Measurements from ENCODE around the gene NTN4. TPM values are rescaled to one million over a fixed set of nuclear protein-coding genes. Genes with fewer than 3 reads are reported as not detected.
"Not testable (repeated sequence)": the region's sequence is repeated elsewhere in the genome, so short reads cannot be mapped to it uniquely, and the experiment has no call there.

Gene NTN4
- total RNA-seq, 1 experiment from 2014 or later, result not detected

- no peaks in the 10 kb centered on the region for H3K36me3 ChIP-seq (ENCODE audit: insufficient read depth, low read length)
- no peaks in the 10 kb centered on the region for H3K27me3 ChIP-seq (ENCODE audit: low read length)
- no peaks in the 10 kb centered on the region for H3K4me1 ChIP-seq (ENCODE audit: low read length)
- H3K9me3 ChIP-seq (ENCODE audit: low read length), result no peaks in the 10 kb centered on the region
- H3K4me3 ChIP-seq (ENCODE audit: low read length), result no peak overlapping the region
- no peak overlapping the region for H2AFZ ChIP-seq (ENCODE audit: low read length)
- peak; percentile 77 for DNase-seq
- no peak overlapping the region for H3K27ac ChIP-seq (ENCODE audit: low read length)
- no peaks in the 10 kb centered on the region for H3K79me2 ChIP-seq (ENCODE audit: low read length)
- H3K4me2 ChIP-seq (ENCODE audit: low read depth, low read length, poor library complexity, severe bottlenecking), result no peak overlapping the region
- no peaks in the 10 kb centered on the region for H3K9me2 ChIP-seq (replicated peaks; ENCODE audit: insufficient read depth, low read length)
- no peak overlapping the region for H3K9ac ChIP-seq (ENCODE audit: low read length)
- H4K20me1 ChIP-seq (ENCODE audit: insufficient read depth, low read depth, low read length), result no peaks in the 10 kb centered on the region
Observed at GRCh38 chr12:95623554-95624170, 166.9 kb downstream of the NTN4 start.

GRCh38 chr12:95622879-95623278 lies 167.7 kb downstream of the NTN4 start:
- Histone ChIP-seq H3K27ac (ENCODE audit: low read length) (no peak overlapping the region), H3K36me3 (ENCODE audit: insufficient read depth, low read length) (no peaks in the 10 kb centered on the region), H4K20me1 (ENCODE audit: insufficient read depth, low read depth, low read length) (no peaks in the 10 kb centered on the region), H3K9me3 (ENCODE audit: low read length) (no peaks in the 10 kb centered on the region), H3K9me2 (replicated peaks; ENCODE audit: insufficient read depth, low read length) (no peaks in the 10 kb centered on the region), H3K27me3 (ENCODE audit: low read length) (no peaks in the 10 kb centered on the region), H3K9ac (ENCODE audit: low read length) (no peak overlapping the region), H3K79me2 (ENCODE audit: low read length) (no peaks in the 10 kb centered on the region), H3K4me1 (ENCODE audit: low read length) (no peaks in the 10 kb centered on the region), H2AFZ (ENCODE audit: low read length) (no peak overlapping the region), H3K4me2 (ENCODE audit: low read depth, low read length, poor library complexity, severe bottlenecking) (no peak overlapping the region), H3K4me3 (ENCODE audit: low read length) (no peak overlapping the region)
- DNase-seq, result no peak

DNA sequence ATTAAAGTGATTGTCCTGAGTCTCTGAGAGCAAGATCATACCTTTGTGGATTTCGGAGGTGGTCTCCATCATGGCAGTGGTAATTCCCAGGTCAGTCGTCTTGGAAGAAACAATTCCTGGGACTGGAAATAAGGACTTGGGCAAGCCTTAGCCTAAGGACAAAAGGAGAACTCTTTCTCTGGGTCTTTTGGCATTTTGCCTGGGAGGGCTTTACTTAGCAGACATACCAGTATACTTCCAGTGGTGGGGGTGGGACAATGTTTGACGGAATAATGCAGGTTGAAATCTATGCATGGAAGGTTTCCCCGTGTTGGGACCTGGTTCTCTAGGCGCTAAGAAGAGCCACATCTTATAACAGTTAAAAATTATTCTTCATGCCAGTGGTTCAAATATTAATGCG lies 168.8 kb downstream of the NTN4 start:
- H3K4me3 ChIP-seq (ENCODE audit: low read length), result no peak overlapping the region
- no peak overlapping the region for H2AFZ ChIP-seq (ENCODE audit: low read length)
- no peak overlapping the region for H3K9ac ChIP-seq (ENCODE audit: low read length)
- H3K9me2 ChIP-seq (replicated peaks; ENCODE audit: insufficient read depth, low read length), result no peaks in the 10 kb centered on the region
- no peak for DNase-seq
- no peaks in the 10 kb centered on the region for H3K4me1 ChIP-seq (ENCODE audit: low read length)
- H3K9me3 ChIP-seq (ENCODE audit: low read length), result no peaks in the 10 kb centered on the region
- H3K79me2 ChIP-seq (ENCODE audit: low read length), result no peaks in the 10 kb centered on the region
- no peaks in the 10 kb centered on the region for H4K20me1 ChIP-seq (ENCODE audit: insufficient read depth, low read depth, low read length)
- no peaks in the 10 kb centered on the region for H3K27me3 ChIP-seq (ENCODE audit: low read length)
- no peak overlapping the region for H3K27ac ChIP-seq (ENCODE audit: low read length)
- no peak overlapping the region for H3K4me2 ChIP-seq (ENCODE audit: low read depth, low read length, poor library complexity, severe bottlenecking)
- H3K36me3 ChIP-seq (ENCODE audit: insufficient read depth, low read length), result no peaks in the 10 kb centered on the region

DNA sequence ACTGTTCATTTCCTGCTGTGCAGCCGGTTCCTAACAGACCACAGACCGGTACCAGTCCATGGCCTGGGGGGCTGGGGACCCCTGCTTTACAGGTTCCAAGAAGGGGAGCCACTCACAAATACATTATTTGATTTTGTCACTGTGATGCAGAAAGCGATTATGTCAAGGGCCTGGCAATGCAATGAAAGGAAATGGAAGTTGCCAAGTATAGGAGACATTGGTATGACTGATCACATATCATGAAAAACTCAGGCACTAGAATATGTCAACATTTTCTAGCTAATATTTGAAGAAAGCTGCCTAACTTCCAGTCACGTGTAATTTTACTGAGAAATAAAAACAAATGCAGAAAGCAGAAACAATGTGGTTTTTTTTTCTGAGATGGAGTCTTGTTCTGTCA lies 170.4 kb downstream of the NTN4 start:
- no peak overlapping the region for H3K9ac ChIP-seq (ENCODE audit: low read length)
- no peaks in the 10 kb centered on the region for H4K20me1 ChIP-seq (ENCODE audit: insufficient read depth, low read depth, low read length)
- no peaks in the 10 kb centered on the region for H3K9me2 ChIP-seq (replicated peaks; ENCODE audit: insufficient read depth, low read length)
- H3K9me3 ChIP-seq (ENCODE audit: low read length), result no peaks in the 10 kb centered on the region
- no peak overlapping the region for H3K4me3 ChIP-seq (ENCODE audit: low read length)
- H3K27ac ChIP-seq (ENCODE audit: low read length), result no peak overlapping the region
- no peak overlapping the region for H3K4me2 ChIP-seq (ENCODE audit: low read depth, low read length, poor library complexity, severe bottlenecking)
- no peaks in the 10 kb centered on the region for H3K27me3 ChIP-seq (ENCODE audit: low read length)
- H3K4me1 ChIP-seq (ENCODE audit: low read length), result no peaks in the 10 kb centered on the region
- no peak overlapping the region for H2AFZ ChIP-seq (ENCODE audit: low read length)
- no peaks in the 10 kb centered on the region for H3K79me2 ChIP-seq (ENCODE audit: low read length)
- H3K36me3 ChIP-seq (ENCODE audit: insufficient read depth, low read length), result no peaks in the 10 kb centered on the region
- DNase-seq, result no peak

GRCh38 chr12:95616470-95616869 lies 174.1 kb downstream of the NTN4 start:
- H3K4me2 ChIP-seq (ENCODE audit: low read depth, low read length, poor library complexity, severe bottlenecking); H3K4me1 ChIP-seq (ENCODE audit: low read length); H3K27ac ChIP-seq (ENCODE audit: low read length); H3K36me3 ChIP-seq (ENCODE audit: insufficient read depth, low read length); H2AFZ ChIP-seq (ENCODE audit: low read length); H3K4me3 ChIP-seq (ENCODE audit: low read length); H3K79me2 ChIP-seq (ENCODE audit: low read length); H3K9ac ChIP-seq (ENCODE audit: low read length); H3K9me2 ChIP-seq (replicated peaks; ENCODE audit: insufficient read depth, low read length); H4K20me1 ChIP-seq (ENCODE audit: insufficient read depth, low read depth, low read length); DNase-seq; H3K27me3 ChIP-seq (ENCODE audit: low read length); H3K9me3 ChIP-seq (ENCODE audit: low read length): not testable (repeated sequence)

- no peak overlapping the region for H3K4me2 ChIP-seq (ENCODE audit: low read depth, low read length, poor library complexity, severe bottlenecking)
- no peak for DNase-seq
- no peaks in the 10 kb centered on the region for H3K79me2 ChIP-seq (ENCODE audit: low read length)
- no peaks in the 10 kb centered on the region for H3K36me3 ChIP-seq (ENCODE audit: insufficient read depth, low read length)
- H3K9me3 ChIP-seq (ENCODE audit: low read length), result no peaks in the 10 kb centered on the region
- H4K20me1 ChIP-seq (ENCODE audit: insufficient read depth, low read depth, low read length), result no peaks in the 10 kb centered on the region
- no peak overlapping the region for H3K9ac ChIP-seq (ENCODE audit: low read length)
- H3K9me2 ChIP-seq (replicated peaks; ENCODE audit: insufficient read depth, low read length), result no peaks in the 10 kb centered on the region
- H3K27ac ChIP-seq (ENCODE audit: low read length), result no peak overlapping the region
- H3K4me3 ChIP-seq (ENCODE audit: low read length), result no peak overlapping the region
- H2AFZ ChIP-seq (ENCODE audit: low read length), result no peak overlapping the region
- no peaks in the 10 kb centered on the region for H3K4me1 ChIP-seq (ENCODE audit: low read length)
- no peaks in the 10 kb centered on the region for H3K27me3 ChIP-seq (ENCODE audit: low read length)
Observed at GRCh38 chr12:95615749-95616148, 174.8 kb downstream of the NTN4 start.

GRCh38 chr12:95614390-95614982 lies 176.1 kb downstream of the NTN4 start:
- Histone ChIP-seq H3K36me3 (ENCODE audit: insufficient read depth, low read length) (no peaks in the 10 kb centered on the region), H3K4me2 (ENCODE audit: low read depth, low read length, poor library complexity, severe bottlenecking) (no peak overlapping the region), H3K4me3 (ENCODE audit: low read length) (no peak overlapping the region), H3K9me2 (replicated peaks; ENCODE audit: insufficient read depth, low read length) (no peaks in the 10 kb centered on the region), H2AFZ (ENCODE audit: low read length) (no peak overlapping the region), H3K9ac (ENCODE audit: low read length) (no peak overlapping the region), H3K27me3 (ENCODE audit: low read length) (no peaks in the 10 kb centered on the region), H3K4me1 (ENCODE audit: low read length) (no peaks in the 10 kb centered on the region), H4K20me1 (ENCODE audit: insufficient read depth, low read depth, low read length) (no peaks in the 10 kb centered on the region), H3K9me3 (ENCODE audit: low read length) (no peaks in the 10 kb centered on the region), H3K79me2 (ENCODE audit: low read length) (no peaks in the 10 kb centered on the region), H3K27ac (ENCODE audit: low read length) (no peak overlapping the region)
- DNase-seq, result no peak

GRCh38 chr12:95613021-95613420 lies 177.5 kb downstream of the NTN4 start:
- no peaks in the 10 kb centered on the region for H4K20me1 ChIP-seq (ENCODE audit: insufficient read depth, low read depth, low read length)
- no peak for DNase-seq
- H3K4me3 ChIP-seq (ENCODE audit: low read length), result no peak overlapping the region
- H3K36me3 ChIP-seq (ENCODE audit: insufficient read depth, low read length), result no peaks in the 10 kb centered on the region
- no peak overlapping the region for H3K27ac ChIP-seq (ENCODE audit: low read length)
- no peaks in the 10 kb centered on the region for H3K9me2 ChIP-seq (replicated peaks; ENCODE audit: insufficient read depth, low read length)
- no peaks in the 10 kb centered on the region for H3K27me3 ChIP-seq (ENCODE audit: low read length)
- H3K4me1 ChIP-seq (ENCODE audit: low read length), result no peaks in the 10 kb centered on the region
- H3K4me2 ChIP-seq (ENCODE audit: low read depth, low read length, poor library complexity, severe bottlenecking), result no peak overlapping the region
- H2AFZ ChIP-seq (ENCODE audit: low read length), result no peak overlapping the region
- H3K79me2 ChIP-seq (ENCODE audit: low read length), result no peaks in the 10 kb centered on the region
- H3K9ac ChIP-seq (ENCODE audit: low read length), result no peak overlapping the region
- H3K9me3 ChIP-seq (ENCODE audit: low read length), result no peaks in the 10 kb centered on the region

All from Karpas-422 (cell line).